ENCODE data around the gene GTF3C1.

The GTF3C1 gene

DNA sequence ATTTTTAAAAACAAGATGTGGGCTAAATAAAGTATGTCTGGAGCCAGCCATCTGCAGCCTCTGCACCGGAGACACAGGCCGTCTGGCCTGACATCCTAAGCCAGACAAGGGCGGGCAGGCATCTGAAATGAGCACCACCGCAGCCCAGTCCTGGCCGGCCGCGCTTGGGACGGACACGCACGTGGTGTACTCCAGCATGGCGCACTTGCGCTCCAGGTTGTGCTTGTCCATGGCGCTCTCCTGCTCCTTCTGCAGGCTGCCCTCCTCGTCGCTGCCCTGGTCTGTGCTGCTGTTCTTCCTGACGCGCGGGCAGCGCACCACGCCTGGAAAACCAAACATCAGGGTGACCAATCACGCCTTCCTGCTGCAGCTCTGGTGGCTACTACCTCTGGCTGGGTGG lies 60.3 kb downstream of the GTF3C1 start:
- in situ Hi-C loops (cut with MboI; ENCODE audit: low sequenced_read_pairs), result no loop called here

- in situ Hi-C loops (cut with MboI; ENCODE audit: low sequenced_read_pairs), result no loop called here
These were observed 63.0 kb downstream of the GTF3C1 start for GRCh38 chr16:27486760-27487159.

DNA sequence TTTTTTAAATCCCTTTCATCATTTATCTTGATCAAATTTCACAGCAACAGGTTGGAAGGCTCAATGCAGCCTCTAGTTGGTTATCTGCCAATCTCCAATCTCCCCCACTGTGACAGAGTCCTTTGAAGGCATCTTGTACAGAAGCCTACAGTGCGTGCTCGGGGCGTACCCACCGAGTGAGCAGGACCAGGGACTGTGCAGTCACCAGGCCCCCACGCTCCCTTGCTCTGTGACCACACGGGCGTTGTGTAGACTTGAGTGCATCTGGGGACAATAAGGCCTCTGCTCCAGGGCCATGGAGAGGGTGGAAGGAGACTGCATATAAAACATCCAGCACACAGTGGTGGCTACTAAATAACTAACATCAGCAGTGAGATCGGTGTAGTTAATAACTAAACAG lies 63.4 kb downstream of the GTF3C1 start:
- in situ Hi-C loops (cut with MboI; ENCODE audit: low sequenced_read_pairs), result no loop called here

DNA sequence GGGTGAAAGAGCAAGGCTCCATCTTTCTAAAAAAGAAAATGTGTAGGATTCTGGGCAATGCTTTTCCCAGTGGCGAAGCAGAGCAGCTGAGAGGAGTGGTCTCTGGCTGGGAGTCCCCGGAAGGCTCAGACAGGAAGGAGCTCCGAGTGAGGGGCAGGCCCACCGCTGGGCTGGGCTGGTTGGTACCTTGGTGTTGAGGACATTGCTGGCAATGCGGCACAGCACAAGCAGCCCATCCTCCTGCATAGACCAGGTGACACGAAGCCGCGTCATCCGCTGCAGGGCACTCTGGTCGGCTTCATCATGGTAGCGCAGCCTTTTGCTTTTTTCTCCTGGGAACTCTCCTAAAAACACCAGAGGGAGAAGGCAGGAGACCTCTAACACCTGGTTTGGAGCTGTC lies 63.9 kb downstream of the GTF3C1 start:
- in situ Hi-C loops (cut with MboI; ENCODE audit: low sequenced_read_pairs), result no loop called here

DNA sequence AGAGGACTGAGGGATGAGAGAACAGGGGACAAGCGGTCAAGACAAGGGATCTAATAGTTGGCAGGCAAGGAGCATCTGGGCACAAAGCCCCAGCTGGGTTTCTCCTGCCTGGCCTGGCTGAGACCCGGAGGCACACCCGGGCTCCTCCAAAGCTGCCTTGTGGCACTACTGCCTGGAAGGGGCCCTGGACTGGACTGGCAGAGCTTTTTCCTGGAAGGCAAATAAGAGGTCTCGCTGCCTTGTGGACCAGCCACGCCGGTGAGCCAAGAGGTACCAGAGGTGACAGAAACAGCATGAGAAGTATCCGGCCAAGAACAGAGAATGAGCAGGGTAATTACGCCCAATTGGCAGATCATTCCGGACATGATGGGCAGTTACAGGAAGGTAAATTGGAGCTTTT lies 64.6 kb downstream of the GTF3C1 start:
- in situ Hi-C loops (cut with MboI; ENCODE audit: low sequenced_read_pairs), result no loop called here

DNA sequence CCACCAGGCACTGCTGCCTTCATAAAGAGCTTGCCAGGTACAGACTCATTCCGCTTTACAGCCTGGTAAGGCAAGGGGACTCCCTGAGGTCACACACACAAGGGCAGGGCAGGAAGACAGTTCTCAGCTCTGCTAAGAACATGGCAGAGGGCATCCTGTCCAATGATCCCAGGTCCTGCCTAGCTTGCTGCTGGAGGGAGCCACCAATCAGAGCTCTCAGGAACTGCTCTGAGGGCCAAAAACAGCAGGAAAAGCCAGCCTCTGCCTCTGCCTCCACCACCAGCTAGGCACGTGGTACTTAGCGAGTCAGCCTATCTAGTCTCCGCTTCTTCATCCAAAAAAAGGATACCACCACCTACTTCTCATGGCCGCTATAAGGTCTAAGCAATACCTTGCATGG lies 66.1 kb downstream of the GTF3C1 start:
- in situ Hi-C loops (cut with MboI; ENCODE audit: low sequenced_read_pairs), result no loop called here

- in situ Hi-C loops (cut with MboI; ENCODE audit: low sequenced_read_pairs), result no loop called here
These were observed 66.7 kb downstream of the GTF3C1 start for GRCh38 chr16:27483088-27483437.

DNA sequence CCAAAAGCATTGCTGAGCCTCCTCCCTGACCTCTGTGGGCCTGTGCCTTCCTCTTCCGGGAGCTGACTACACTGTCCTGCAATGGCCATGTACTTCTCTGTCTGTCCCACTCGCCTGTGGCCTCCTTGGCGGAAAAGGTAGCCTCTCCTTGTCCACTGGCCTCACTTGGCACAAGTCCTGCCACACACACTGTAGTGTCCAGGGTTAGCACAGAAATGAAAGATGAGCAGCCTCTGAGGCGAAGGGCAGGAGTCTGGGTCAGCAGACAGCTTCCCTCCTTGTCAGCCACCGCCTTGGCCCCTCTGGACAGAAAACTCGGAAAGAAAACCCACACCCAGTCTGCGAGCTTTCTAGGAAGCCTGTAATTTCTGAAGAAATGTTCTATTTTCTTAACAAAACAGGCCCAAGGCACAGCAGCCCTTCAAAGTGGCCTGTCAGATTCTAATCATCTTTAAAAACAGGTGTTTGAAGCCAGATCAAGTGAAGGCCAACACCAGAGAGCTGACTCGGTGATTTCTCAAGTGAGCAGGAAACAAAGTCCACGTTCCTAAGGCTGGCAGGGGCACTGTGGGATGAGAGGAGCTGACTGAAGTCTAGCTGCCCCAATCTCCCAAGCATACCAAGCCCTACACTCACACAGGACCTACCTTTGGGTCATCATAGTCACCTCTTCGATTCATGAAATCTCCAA lies 67.2 kb downstream of the GTF3C1 start:
- in situ Hi-C loops (cut with MboI; ENCODE audit: low sequenced_read_pairs), result no loop called here

- in situ Hi-C loops (cut with MboI; ENCODE audit: low sequenced_read_pairs), result no loop called here
These were observed 68.3 kb downstream of the GTF3C1 start for GRCh38 chr16:27481282-27481934.

GRCh38 chr16:27480761-27481160 lies 69.0 kb downstream of the GTF3C1 start:
- in situ Hi-C loops (cut with MboI; ENCODE audit: low sequenced_read_pairs), result no loop called here

DNA sequence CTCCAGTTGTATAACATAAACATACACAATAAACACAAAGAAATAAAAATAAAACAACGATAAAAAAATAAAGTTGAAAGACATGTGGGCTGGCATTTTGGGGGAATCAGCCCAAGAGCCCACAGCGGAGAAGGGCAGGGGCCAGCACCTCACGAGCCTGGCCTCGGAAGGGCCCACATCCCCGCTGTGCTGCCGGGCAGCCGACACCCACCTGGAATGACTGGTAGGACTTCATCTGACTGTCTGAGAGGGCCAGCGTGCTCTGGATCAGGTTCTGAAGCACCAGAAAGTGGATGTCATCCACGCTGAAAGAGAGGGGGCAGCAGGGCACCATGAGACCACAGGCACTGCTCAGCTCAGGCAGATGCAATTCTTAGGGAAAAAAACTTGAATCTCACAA lies 73.5 kb downstream of the GTF3C1 start:
- in situ Hi-C loops (cut with MboI; ENCODE audit: low sequenced_read_pairs), result no loop called here

DNA sequence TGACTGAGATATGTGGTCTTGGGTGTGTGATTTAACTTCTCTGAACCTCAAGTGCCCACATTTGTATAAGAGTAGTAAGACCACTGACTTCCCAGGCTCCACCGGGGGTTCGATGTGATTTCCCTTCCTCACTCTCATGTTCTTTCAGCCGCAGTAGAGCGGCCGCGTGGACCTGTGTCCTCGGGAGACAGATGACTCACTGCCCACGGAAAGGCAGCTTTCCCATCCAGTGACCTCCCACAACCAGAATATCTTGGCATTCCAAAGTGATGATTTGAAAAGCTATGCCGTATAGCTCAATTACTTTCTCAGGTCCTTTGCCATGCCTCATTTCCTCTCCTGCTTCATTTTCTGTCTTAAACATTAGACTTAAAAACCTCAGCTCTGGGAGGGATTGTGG lies 74.2 kb downstream of the GTF3C1 start:
- in situ Hi-C loops (cut with MboI; ENCODE audit: low sequenced_read_pairs), result no loop called here

GRCh38 chr16:27474921-27475320 lies 74.8 kb downstream of the GTF3C1 start:
- in situ Hi-C loops (cut with MboI; ENCODE audit: low sequenced_read_pairs), result no loop called here

GRCh38 chr16:27474041-27474440 lies 75.7 kb downstream of the GTF3C1 start:
- in situ Hi-C loops (cut with MboI; ENCODE audit: low sequenced_read_pairs), result no loop called here

DNA sequence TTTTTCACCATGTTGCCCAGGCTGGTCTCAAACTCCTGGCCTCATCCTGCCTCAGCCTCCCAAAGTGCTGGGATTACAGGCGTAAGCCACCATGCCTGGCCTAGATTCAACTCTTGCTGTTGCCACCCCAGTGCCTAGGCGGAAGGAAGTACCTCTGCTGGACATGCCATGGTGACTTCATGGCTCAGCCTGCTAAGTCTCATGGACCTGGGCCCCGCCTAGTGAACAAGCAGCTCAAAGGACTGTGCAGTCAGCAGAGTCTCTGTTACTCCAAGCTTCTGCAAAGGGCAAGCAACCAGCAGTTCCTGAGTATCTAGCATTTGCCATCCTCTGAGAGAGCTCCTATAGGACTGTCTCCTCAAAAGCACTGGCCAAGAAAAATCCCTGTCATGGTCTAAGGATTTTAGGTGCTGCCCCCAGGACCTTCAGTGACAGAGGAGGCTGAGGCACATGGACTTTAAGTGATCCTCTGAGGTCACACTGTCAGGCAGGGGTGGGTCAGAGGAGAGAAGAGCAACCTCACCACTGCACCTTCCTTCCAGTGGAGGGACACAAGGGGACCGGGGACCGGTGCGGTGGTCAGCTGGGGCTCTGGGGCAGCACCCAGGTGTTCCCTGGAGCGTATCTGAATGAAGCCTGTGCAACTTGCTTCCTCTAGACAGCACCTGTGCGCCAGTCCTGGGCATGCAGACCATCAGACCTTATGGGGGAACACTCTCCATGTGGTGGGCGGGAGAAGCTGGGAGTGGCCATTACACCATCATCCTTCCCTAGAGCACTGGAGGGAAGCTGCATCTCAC lies 76.4 kb downstream of the GTF3C1 start:
- in situ Hi-C loops (cut with MboI; ENCODE audit: low sequenced_read_pairs), result no loop called here

- in situ Hi-C loops (cut with MboI; ENCODE audit: low sequenced_read_pairs), result no loop called here
These were observed 77.4 kb downstream of the GTF3C1 start for GRCh38 chr16:27472091-27473020.

DNA sequence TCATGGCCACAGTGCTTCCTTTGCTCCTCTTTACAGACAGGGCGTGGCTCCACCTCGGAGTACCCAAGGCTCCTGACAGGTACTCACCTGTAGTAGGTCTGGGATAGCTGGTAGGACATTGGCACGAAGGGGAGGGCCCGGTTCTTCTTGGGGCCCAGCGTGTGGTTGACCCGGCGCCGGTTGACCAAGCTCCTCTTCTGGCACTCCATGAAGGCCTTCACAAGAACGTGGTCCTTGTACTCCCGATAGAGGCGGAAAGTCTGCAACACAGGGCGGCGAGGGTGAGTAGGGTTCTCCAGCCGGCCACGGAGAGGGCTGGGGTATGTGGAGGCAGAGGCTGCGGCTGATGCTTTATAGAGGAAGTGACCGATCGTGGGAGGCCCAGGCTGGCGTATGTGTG lies 78.1 kb downstream of the GTF3C1 start:
- in situ Hi-C loops (cut with MboI; ENCODE audit: low sequenced_read_pairs), result no loop called here

DNA sequence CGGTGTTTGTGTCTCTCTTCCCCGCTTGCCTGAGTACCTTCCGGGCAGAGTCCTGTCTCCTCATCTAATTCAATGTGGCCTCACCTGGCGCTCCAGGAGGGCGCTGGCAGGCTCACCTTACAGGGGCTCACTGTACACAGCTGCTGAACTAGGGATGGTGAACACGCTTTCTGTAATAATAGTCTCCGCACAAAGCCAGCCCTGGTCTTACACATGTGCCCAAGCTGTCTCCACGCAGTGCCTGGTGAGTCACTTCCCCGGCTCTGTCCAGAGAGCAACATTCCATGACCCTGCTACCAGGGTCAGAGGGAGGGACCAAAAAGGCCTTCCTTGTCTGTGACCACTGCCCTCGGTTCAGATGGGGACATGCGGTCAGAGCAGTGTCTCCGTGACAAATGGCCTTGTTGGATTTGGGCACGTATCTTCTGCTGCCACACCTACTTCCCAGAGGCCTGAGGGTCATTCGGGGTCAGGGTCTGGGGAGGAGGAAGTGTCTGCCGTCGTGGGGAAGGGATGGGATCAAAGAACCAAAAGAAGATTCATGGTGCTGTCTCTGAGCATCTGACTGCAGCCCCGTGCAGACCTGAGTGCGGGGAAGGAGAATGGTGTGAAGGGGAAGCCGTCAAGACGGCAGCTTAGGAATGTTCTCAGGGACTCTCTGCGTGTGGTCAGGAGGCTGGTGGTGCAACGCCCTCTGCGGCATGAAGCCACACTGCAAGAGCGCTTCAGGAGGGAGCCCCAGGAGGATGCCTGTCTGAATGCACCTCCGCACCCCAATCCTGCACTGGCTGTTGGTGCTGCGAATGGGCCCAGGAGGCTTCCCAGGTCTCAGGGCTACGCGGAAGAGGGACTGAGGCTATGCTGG lies 78.9 kb downstream of the GTF3C1 start:
- in situ Hi-C loops (cut with MboI; ENCODE audit: low sequenced_read_pairs), result no loop called here

DNA sequence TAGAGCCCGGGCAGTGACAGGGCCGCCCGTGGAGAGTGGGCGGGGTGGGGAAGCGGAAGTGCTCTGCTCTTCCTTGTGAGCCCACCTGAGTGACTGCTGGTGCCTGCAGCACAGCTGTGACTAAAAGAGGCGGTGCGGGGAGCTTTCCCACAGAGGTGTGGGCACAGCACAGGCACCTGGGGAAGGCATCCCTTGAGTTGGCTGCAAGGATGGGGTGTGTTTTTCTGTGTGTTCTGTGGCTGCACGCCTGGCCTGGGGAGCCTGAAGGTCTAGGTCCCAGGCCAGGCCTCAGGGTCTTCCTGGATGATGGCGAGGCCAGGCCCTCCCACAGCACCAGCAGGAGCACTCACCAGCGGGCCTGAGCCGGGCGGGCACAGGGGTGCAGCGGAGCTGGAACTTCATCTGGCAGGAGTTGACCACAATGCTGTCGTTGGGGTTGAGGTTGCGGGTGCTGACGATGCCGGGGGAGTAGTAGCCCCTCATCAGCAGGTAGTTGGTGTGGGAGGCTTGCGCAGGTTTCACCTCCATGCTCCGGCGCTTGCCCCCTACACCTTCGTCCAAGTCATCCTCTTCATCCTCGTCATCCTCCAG lies 80.7 kb downstream of the GTF3C1 start:
- in situ Hi-C loops (cut with MboI; ENCODE audit: low sequenced_read_pairs), result no loop called here

- in situ Hi-C loops (cut with MboI; ENCODE audit: low sequenced_read_pairs), result no loop called here
These were observed 84.2 kb downstream of the GTF3C1 start for GRCh38 chr16:27465483-27465879.
